ENCODE results near the gene PCDH15.

Gene PCDH15

DNA sequence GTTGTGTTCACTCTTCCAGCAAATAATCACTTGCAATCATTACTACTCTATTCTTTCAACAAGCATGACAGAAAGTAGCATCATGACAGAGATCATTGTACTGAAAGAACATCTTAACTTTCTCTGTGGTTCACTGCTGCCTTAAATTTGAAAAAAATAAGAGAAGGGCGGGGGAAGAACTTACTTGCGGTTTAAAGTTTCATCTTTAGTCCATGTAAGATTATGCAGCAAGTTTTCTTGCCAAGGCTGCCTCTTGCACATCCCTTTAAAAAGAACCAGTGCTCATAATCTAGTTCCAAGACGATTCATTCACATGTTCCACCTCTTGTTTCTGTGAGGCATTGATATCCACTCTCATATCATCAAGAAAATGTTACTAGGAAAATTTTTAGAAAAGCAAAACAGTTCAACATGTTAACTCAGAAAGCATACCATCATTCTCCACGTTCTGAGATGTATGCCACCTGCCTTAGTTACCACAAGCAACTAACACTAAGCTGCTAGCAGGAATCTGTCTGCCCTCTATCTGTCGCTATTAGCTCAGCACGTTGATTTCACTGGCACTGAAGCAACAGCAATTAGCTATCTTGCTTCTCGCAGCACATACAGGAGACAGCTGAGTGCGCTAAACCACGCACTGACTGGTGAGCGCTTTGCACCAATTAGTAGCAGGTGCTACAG lies at the start of gene PCDH15:
Gene PCDH15 (minus strand): TSS at position 491 of the 681 bp plus-strand sequence. CDS start 136,969 bp downstream, outside the sequence.
- peak; percentile 82 for DNase-seq (ENCODE audit: low spot score)

DNA sequence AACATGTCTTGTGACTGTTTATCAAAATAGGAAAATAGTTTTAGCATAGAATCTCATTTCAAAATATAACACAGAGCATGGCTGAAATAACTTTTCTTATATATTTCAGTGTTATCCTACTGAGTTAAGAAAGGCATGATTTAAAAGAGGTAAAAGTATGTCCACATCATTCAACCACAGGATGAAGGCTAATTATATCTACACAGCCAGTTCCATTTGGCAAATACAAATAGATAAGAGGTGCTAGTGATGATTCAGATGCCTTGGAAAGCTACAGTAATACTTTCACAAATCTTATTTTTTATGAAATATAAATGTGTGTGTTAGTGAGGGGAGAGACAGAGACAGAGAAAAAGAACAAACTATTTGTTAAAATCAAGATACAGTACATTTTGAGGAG lies 42.9 kb upstream of the PCDH15 start:
- no peak for DNase-seq (ENCODE audit: low spot score)

DNA sequence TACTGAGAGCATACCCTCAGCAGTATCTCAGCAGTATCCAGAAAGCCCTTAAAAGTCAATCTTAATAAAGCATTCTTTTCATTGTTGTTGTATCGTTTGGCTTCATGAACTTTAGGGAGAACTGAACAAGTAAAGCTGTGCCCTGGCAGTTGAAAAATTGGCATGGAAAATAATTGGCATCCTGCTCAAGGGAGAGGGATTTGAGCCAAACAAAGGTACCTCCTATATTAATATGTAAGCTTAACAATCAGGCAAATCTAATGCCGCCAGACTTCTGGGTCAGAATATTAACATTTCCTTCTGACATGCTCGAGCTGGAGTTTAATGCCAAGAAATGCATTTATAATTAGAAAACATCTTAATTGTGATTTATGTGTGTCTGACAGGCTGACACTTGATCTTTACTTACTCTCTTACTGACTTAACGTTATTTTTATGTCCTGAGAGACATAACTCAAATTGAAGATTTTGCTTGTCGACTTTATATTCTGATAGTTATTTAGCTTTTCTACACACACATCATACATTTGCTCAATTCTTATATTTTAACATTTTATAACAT lies 42.1 kb upstream of the PCDH15 start:
- no peak for DNase-seq (ENCODE audit: low spot score)

DNA sequence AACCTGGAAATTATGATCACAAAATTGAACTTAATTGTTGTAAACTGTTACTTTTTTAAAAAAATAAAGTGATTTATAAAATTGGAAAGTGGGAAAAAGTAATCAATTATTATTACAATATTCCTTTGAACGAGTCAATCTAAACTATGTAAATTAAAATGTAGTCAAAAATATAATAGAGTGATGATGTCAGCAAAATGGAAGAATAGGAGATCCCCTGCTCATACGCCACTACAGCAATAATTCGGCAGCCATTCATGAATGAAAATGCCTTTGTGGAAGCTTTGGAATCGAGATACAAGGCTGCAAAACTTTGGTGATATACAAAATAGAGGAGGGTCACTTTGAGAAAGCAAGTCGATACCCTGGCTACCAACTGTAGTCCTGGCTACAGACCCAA lies 36.4 kb upstream of the PCDH15 start:
- no peak for DNase-seq (ENCODE audit: low spot score)

DNA sequence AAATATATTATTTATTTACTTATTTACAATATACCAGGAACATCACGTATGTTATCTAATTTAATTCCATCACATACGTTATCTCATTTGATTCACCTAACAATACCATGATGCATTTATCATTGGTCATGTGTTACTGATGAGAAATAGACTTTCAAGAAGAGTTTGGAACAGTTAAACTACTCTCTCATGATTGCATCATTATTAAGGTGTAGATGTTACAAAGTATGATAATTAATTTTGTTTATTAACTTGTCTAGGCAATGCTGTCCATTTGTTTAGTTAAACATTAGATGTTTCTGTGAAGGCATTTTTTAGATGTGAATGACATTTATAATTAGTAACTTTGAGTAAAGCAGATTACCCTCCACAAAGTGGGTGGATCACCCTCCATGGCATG lies 32.0 kb upstream of the PCDH15 start:
- DNase-seq (ENCODE audit: low spot score) = no peak

DNA sequence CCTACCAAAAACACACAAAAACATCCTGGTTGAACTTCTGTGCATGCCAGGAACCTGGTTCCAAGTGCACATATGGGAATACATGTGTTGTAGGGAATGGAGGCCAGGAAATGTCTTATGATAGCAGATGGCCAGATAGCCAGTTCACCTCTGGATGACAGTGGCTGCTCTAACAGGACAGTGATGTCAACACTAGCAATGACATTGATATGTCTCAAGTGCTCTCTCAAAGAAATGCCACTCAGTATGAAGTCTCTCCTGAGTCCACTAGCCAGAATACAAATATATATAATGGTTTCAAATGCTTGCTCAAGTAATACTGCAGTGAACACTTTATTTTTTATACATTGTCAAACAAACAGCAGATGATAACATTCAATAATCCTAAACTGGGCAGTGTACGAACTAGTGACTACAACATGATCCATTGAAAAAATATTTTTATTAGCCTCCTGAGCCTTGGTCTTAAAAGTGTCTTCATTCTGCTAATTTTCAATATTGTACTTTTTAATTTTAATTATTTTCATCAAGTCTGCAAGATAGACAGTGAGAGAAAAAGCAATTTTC lies 26.0 kb upstream of the PCDH15 start:
- no peak for DNase-seq (ENCODE audit: low spot score)

DNA sequence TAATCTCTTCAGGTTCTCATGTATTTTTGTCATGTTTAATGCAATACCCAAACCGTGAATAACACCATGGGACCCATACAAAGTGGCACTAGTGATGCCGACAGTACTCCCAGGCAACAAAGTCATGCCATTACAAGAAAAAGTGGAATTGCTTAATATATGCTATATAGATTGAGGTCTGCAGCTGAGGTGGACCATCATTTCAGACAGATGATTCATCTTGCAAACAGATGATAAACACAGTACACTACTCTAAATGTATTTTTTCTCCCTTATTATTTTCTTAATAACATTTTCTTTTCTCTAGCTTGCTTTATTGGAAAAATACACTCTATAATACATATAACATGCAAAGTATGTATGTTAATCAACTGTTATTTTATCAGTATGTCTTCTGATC lies 14.6 kb upstream of the PCDH15 start:
- DNase-seq (ENCODE audit: low spot score) = no peak

DNA sequence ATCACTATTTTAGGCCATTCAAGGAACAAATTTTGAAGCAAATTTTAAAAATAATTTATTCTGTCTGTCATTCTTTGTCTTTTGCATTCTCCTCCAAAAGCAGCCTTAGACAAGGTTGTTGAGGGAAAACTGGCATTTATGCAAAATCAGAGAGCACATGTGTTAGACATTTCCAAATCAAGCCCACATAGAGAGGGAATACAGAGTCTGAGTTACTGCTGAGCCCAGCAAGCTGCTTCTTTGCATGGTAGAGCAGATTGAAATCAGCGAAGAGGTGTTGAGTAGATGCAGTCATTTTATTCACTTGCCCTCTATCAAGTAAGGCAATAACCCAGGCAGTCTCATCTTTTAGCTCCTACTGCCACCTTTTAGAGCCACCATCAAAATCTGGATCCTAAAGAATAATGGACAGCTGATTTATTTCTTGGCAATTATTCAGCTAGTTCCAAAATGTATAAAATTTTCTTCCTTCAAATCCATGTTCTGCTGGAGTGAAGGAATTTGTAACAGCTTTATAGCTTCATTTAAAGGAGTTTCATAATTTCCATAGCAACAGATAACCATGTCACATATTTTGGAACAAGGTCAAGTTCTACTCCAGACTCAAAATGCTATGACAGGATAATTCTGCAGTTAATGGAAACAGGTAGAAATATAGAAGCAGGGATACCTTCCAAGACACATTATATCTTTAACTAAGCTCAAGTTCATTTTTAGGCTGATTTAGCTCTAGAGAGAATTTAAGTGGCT lies 7.3 kb upstream of the PCDH15 start:
- DNase-seq (ENCODE audit: low spot score) = no peak

DNA sequence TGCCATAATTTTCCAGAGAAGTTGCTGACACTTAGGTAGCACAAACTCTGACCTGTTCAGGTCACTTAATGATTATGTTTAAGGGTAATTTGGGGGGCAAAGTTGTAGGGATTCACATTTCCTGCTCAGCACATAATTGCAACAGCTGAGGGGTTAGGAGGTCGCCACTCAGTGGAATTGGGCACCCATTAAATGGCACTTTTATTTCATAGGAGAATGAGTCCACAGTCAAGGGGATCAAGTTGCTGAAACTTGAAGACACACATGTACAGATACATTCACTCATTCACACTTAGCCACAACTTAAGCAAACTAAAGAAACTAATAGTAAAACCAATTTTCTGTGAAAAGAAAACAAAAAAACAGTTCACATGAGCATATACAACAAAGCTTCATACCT lies 1.5 kb downstream of the PCDH15 start:
- no peak for DNase-seq (ENCODE audit: low spot score)

DNA sequence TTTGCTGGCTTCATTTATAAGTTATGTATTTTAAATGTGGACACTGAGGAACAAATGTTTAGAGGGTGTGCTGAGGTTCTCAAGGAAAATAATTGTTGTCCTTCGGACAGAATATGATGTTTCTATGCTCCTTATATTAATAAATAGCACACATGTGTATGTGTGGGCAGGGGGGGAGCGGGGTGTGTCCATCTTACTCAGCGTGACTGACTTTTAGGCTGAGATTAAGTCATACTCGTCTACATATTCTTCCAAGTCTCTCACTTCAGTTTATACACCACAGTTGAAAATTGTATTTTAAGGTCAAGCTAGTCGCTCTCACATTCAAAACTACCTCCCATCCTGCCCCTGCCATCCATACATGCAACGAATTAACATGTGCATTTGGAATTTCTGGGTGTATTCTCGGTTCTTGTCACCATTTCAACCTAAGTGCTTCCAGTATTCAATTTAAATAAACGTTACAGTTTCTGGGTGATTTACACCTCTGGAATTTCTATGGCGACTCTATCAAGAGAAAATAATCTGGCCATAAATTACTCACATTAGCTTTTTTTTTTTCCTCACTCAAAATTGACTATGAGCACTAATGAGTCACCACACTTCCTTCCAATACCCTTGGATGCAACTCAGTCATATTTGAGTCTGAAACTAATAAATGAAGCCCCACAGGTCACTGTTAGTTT lies 3.3 kb downstream of the PCDH15 start:
- DNase-seq (ENCODE audit: low spot score) = no peak

DNA sequence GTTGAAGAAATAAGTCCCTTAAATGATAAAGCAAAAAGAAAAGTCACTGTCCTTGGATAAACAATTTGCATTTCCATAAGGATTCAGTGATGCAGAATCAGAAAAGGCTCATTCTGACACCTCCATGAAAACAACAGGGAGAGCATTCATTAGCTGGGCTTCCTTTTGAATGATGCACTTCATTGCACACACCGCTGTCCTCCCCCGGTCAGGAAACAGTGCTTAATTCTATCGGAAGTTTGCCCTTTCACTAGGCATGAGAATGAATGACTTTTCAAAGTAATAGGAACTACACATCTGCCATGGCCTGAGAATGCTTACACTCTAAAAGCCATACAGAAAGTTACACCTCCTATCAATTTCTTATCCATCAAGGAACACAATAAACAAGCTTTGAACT lies 4.2 kb downstream of the PCDH15 start:
- DNase-seq (ENCODE audit: low spot score) = no peak

DNA sequence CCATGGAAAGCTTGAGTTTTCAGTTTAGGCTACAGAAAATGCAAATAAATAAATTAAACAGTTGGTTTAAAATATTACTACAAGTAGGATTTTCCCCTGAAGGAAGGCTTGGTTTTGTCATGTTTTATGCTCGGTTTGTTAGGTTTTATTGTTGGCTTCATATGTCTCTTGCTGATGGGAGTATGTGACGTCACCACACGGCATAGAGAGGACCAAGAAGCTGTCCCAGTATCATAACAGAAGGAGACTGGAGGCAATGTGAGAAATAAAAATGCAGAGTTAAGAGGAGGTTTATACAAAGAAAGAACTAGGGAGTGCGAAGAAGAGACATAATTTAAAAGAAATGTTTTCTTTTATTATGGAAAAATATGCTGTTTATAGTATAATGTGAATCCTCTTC lies 24.4 kb downstream of the PCDH15 start:
- no peak for DNase-seq (ENCODE audit: low spot score)

DNA sequence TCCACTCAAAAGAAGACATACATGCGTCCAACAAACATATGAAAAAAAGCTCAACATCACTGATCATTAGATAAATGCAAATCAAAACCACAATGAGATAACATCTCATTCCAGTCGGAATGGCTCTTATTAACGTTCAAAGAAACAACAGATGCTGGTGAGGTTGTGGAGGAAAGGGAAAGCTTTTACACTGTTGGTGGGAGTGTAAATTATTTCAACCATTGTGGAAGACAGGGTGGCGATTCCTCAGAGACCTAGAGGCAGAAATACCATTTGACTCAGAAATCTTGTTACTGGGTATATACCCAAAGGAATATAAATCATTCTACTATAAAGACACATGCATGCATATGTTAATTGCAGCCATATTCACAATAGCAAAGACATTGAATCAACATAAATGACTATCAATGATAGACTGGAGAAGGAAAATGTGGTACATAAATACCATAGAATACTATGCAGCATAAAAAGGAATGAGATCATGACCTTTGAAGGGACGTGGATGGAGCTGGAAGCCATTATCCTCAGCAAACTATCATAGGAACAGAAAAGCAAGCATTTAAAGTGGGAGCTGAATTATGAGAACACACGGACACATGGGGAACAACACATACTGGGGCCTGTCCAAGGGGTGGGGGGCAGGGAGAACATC lies 28.4 kb downstream of the PCDH15 start:
- DNase-seq (ENCODE audit: low spot score) = no peak

DNA sequence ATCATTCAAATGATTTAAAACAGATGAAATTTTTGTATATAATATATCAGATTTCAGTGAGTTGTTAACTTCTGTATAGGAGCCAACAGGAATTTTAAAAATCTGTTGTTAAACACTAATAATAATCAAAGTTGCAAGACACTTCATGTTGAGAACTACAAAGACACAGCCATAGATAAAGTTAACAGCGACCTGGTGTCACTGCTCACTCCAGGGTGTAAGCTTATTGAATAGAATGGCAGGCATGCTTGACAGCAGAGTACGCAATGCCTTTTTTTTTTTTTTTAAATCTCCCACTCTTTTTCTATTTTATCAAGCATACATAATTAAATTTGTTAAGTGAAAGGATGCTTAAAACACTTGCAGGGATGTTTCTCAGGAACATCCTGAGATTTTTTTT lies 32.0 kb downstream of the PCDH15 start:
- no peak for DNase-seq (ENCODE audit: low spot score)

DNA sequence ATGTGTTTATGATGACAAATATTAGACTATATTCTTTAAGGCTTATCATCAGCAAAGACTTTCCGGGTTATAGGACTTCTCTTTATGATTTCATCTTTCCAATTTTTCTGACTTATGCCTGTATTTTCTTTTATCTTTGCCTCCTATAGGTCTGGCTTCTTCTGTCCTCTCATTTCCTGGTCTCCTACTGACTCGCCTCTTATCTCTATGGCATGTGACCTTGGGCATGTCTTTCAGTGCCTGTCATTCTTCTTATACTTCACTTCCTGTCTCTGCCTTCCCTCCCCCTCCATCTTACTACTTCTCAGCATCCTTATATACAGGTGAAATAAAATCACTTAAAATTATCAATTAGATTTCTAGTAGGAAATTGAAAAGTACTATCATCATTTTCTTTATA lies 42.2 kb downstream of the PCDH15 start:
- no peak for DNase-seq (ENCODE audit: low spot score)

DNA sequence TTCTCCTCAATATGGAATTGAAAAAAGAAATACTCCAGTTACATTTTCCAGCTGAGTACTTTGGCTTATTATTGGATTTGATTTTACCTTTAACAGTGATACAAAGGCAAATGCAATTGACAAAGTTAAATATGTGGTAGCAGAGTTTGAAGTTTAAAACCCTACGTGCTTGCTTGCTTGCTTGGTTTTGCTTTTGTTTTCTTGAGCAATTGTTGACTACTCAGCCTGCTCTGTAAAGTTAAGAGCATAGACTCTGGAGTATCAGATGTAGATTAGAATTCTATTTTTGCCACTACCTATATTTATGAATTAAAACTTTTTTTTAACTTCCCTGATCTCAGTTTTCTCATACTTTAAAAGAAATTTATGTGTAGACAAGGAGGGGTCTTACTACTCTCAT lies 51.4 kb downstream of the PCDH15 start:
- no peak for DNase-seq (ENCODE audit: low spot score)

DNA sequence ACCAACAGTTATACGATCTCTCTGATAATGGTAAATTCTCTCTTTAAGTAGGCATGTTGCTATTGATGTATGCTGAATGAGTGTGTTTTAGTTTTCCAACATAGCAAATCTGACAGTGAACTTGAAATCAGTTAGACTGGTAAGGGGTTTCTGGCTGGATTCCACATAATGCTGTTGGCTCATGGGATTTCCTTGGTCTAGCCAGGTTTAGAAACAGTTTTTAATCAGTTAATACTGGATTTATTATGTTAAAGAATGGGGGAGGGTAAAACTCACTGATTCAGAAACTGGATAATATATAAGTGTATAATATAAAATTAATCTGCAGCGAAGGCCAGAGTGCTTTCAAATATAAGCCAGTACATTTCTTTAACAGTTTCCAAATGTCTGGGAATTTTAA lies 55.6 kb downstream of the PCDH15 start:
- DNase-seq (ENCODE audit: low spot score) = no peak

DNA sequence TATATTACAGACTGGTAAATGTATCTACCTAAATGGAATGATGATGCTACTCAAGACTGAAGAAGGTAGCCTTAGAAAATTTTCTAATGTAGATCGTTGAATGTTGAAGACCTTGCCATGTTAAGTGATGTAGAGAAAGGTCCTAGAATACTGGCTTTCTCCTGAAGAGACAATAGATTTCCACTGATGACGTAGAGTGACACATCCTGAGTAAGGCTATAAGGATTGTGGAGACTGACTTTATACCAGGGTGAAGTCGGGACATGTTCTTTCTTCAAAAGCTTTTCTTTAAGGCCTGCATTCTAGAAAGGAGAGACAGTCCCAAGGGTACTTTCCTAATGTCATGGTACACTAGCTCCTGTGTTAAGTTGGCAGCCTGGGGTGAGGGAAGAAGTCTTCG lies 58.6 kb downstream of the PCDH15 start:
- DNase-seq (ENCODE audit: low spot score) = no peak

DNA sequence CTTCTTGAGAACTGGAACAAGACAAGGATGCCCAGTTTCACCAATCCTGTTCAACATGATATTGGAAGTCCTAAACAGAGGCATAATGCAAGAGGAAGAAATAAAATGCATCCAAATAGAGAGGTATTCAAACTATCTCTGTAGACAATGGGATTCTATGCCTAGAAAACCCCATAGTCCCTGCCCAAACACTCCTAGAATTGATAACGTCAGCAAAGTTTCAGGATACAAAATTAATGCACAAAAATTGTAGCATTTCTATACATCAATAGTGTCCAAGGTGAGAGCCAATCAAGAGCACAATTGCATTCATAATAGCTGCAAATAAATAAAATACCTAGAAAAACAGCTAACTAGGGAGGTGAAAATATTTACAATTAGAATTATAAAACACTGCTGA lies 72.5 kb downstream of the PCDH15 start:
- no peak for DNase-seq (ENCODE audit: low spot score)

DNA sequence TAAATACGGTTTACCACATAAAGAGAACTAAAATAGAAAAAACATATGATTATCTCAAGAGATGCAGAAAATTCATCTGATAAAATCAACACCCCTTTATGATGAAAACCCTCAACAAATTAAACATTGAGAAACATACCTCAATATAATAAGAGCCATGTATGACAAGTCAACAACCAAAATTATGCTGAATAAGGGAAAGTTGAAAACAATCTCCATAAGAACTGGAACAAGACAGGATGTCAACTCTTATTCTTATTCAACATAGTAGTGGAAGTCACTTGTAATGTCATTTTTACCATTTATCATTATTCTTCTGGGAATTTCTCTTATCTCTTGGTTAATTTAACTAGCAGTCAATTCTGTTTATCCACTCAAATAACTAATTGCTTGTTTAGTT lies 79.0 kb downstream of the PCDH15 start:
- no peak for DNase-seq (ENCODE audit: low spot score)

DNA sequence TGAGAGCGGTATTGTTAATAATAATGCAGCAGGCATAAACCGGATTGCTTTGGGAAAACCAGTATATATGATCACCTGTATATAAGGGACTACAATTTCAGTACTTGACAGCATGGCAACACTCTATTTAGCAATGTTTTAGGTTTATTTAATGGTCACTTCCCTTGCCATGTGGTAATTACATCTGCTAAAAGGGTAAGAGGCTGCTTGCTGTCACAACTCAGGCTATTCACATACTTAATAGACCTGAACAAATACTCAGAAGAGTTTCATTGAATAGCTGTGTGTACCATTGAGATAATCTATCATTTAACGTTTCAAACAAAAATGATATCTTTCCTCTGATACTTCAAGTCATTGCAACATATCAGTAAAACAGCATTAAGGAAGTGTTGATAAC lies 90.1 kb downstream of the PCDH15 start:
- DNase-seq (ENCODE audit: low spot score) = no peak

DNA sequence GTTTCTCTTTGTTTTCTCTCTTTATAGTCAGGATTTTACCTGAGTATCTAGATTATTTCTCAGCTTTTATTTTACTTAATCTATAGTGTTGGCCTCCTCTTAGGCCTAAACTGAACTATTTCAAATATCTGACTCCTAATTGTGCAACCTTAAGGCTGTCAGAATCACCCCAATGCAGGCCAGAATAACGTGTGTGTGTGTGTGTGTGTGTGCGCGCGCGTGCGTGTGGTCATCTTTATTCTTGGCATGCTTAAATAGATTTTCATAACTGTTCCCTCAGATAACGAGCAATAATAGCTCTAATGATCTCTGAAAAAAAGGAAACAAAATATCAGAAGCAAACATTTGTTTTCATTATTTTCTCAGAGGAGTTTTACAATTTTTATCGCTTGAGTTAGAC lies 92.4 kb downstream of the PCDH15 start:
- DNase-seq (ENCODE audit: low spot score) = no peak

Data from pons (tissue), 1 donor.